HepG2 (cell line): Measurements from ENCODE around the gene EPDR1. TPM values are rescaled to one million over a fixed set of nuclear protein-coding genes. Genes with fewer than 3 reads are reported as not detected.

Source experiments
- GATAD1 ChIP-seq: IDR thresholded peaks from 2 replicates; pipeline ENCODE4 v1.6.1; 2016; ENCODE audit warnings: missing genetic modification reagents, missing compliant biosample characterization
- KDM5B ChIP-seq: sonication (generic); formaldehyde crosslinking; IDR thresholded peaks from 2 replicates; pipeline ENCODE4 v1.4.0; 2020; ENCODE audit warnings: missing genetic modification reagents, mild to moderate bottlenecking, borderline replicate concordance
- MAF1 ChIP-seq: sonication (generic); formaldehyde crosslinking; IDR thresholded peaks from 2 replicates; pipeline ENCODE4 v1.5.0; 2020; ENCODE audit warnings: missing genetic modification reagents, borderline replicate concordance
- NFIC ChIP-seq: IDR thresholded peaks from 2 replicates; pipeline ENCODE4 v1.6.1; 2012; ENCODE audit warnings: mild to moderate bottlenecking, low read length, inconsistent platforms
- RFXAP ChIP-seq: sonication (generic); formaldehyde crosslinking; IDR thresholded peaks from 2 replicates; pipeline ENCODE4 v1.4.0; 2020; ENCODE audit warnings: missing genetic modification reagents, borderline replicate concordance
- RXRB ChIP-seq: IDR thresholded peaks from 2 replicates; pipeline ENCODE4 v1.6.1; 2016; ENCODE audit warnings: borderline replicate concordance, missing genetic modification reagents, missing compliant biosample characterization
- SAP130 ChIP-seq: IDR thresholded peaks from 2 replicates; pipeline ENCODE4 v1.6.1; 2016; ENCODE audit warnings: low read depth
- STAT5B ChIP-seq: sonication (generic); formaldehyde crosslinking; IDR thresholded peaks from 2 replicates; pipeline ENCODE4 v1.4.0; 2020; ENCODE audit warnings: missing genetic modification reagents
- TOPORS ChIP-seq: sonication (generic); formaldehyde crosslinking; IDR thresholded peaks from 2 replicates; pipeline ENCODE4 v1.8.0; 2023; ENCODE audit warnings: mild to moderate bottlenecking, missing genetic modification reagents
- ZBTB20 ChIP-seq: sonication (generic); formaldehyde crosslinking; IDR thresholded peaks from 2 replicates; pipeline ENCODE4 v1.8.1; 2023; ENCODE audit warnings: missing genetic modification reagents, low read depth, mild to moderate bottlenecking, borderline replicate concordance
- ZBTB38 ChIP-seq: sonication (generic); formaldehyde crosslinking; IDR thresholded peaks from 2 replicates; pipeline ENCODE4 v1.5.1; 2020; ENCODE audit warnings: mild to moderate bottlenecking, missing genetic modification reagents
- ZNF431 ChIP-seq: sonication (generic); formaldehyde crosslinking; IDR thresholded peaks from 2 replicates; pipeline ENCODE4 v1.9.0; 2022; ENCODE audit warnings: missing genetic modification reagents, low read depth, mild to moderate bottlenecking, borderline replicate concordance
- ZNF432 ChIP-seq: sonication (generic); formaldehyde crosslinking; IDR thresholded peaks from 2 replicates; pipeline ENCODE4 v1.5.0; 2020; ENCODE audit warnings: missing genetic modification reagents, mild to moderate bottlenecking, borderline replicate concordance
- ZNF44 ChIP-seq: sonication (generic); formaldehyde crosslinking; IDR thresholded peaks from 2 replicates; pipeline ENCODE4 v1.5.1; 2020; ENCODE audit warnings: mild to moderate bottlenecking, missing genetic modification reagents
- ZNF781 ChIP-seq: sonication (generic); formaldehyde crosslinking; IDR thresholded peaks from 2 replicates; pipeline ENCODE4 v1.5.1; 2020; ENCODE audit warnings: borderline replicate concordance, mild to moderate bottlenecking, missing genetic modification reagents; ENCODE audit errors: not compliant biosample characterization
- ZSCAN22 ChIP-seq: sonication (generic); formaldehyde crosslinking; IDR thresholded peaks from 2 replicates; pipeline ENCODE4 v1.4.0; 2020; ENCODE audit warnings: mild to moderate bottlenecking, missing genetic modification reagents
- ZSCAN30 ChIP-seq: sonication (generic); formaldehyde crosslinking; IDR thresholded peaks from 2 replicates; pipeline ENCODE4 v1.5.0; 2020; ENCODE audit warnings: mild to moderate bottlenecking, missing genetic modification reagents
- polyA plus RNA-seq, 8 experiments: library from polyadenylated mRNA; depleted of rRNA in 3 of 8; stranded (reverse) in 7 of 8; unstranded in 1 of 8; fragments of >200 nt; fragmentation: Illumina TruSeq in 4 of 8; extraction: Trizol in 4 of 8; gene quantifications; 2 replicates each; pipeline versions ENCODE4 v1.2.1 to v1.2.3, GENCODE V29; 2011 to 2016; ENCODE audit warnings: low read depth in 4 of 8, missing spikeins in 1 of 8, mixed read lengths in 1 of 8; ENCODE audit not compliant: insufficient read depth in 1 of 8
- total RNA-seq, 5 experiments: library from RNA; depleted of rRNA; stranded (reverse); fragments of >200 nt; fragmentation: Illumina TruSeq; extraction: Trizol; gene quantifications; 2 replicates each; pipeline ENCODE4 v1.2.3, GENCODE V29; 2016; ENCODE audit warnings: low read depth in 1 of 5
- TF ChIP-seq, protein P1 (sequence below): sonication (generic); formaldehyde crosslinking; IDR thresholded peaks from 2 replicates; pipeline ENCODE4 v1.4.0; 2020; ENCODE audit warnings: missing genetic modification reagents, borderline replicate concordance
- TF ChIP-seq, protein P2 (sequence below): conservative IDR thresholded peaks from 2 replicates; pipeline ENCODE4 v1.6.1; 2018; ENCODE audit warnings: missing genetic modification reagents
- TF ChIP-seq, protein P3 (sequence below): sonication (generic); formaldehyde crosslinking; IDR thresholded peaks from 2 replicates; pipeline ENCODE4 v1.5.1; 2020; ENCODE audit warnings: missing genetic modification reagents, mild to moderate bottlenecking, borderline replicate concordance
- TF ChIP-seq, protein P4 (sequence below): IDR thresholded peaks from 2 replicates; pipeline ENCODE4 v1.6.1; 2016; ENCODE audit warnings: low read depth, borderline replicate concordance

EPDR1 gene
- total and polyA plus RNA-seq, 2 of the 13 experiments (the other 11 are each of a cell fraction or from before 2014, with no cell fraction given) = 38.3 to 50.2 TPM

DNA sequence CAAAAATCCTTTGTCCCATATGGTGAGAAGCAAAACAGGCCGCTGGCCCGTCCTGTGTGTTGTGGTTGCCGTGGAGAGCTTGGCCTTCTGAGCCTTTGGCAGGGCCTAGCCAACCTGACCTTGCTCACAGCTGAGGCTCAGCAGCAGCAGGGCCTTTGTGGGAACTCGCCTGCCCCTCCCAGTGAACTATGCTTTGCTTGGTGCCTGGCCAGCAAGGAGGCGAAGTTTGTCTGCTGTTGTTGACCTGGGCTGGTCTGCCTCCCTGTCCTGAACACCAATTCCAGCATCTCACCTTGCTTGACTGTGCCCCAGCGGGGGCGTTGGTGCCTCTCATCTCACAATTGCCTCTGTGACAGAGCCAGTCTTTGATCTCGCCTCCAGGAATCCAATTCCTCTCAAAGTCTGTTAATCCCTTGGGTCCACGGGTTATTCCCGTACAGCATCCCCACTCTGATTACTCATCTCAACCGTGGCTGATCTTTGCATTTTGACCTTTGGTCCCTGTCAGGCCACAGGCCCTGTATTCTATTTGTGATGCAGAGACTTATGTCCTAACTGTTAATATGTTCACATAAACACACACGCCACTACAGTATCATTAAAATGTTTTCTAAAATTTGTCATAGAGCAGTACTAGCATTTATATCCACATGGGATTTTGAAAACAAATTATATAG, 22.6 kb downstream of the EPDR1 start (continued):
- TF ChIP-seq ZSCAN22 = 0 out of 2 replicates have a peak, but pooled peaks have one; percentile 31
- TF ChIP-seq STAT5B (CRISPR knock-in tag) = no peak
- TF ChIP-seq ZBTB20 = peak; percentile 78
- peak; percentile 88; the same call in 1 of the 2 replicates for TF ChIP-seq ZNF44 (CRISPR knock-in tag)
- peak; percentile 84; the same call in 1 of the 2 replicates for TF ChIP-seq KDM5B (CRISPR knock-in tag)
- TF ChIP-seq, protein P1, sequence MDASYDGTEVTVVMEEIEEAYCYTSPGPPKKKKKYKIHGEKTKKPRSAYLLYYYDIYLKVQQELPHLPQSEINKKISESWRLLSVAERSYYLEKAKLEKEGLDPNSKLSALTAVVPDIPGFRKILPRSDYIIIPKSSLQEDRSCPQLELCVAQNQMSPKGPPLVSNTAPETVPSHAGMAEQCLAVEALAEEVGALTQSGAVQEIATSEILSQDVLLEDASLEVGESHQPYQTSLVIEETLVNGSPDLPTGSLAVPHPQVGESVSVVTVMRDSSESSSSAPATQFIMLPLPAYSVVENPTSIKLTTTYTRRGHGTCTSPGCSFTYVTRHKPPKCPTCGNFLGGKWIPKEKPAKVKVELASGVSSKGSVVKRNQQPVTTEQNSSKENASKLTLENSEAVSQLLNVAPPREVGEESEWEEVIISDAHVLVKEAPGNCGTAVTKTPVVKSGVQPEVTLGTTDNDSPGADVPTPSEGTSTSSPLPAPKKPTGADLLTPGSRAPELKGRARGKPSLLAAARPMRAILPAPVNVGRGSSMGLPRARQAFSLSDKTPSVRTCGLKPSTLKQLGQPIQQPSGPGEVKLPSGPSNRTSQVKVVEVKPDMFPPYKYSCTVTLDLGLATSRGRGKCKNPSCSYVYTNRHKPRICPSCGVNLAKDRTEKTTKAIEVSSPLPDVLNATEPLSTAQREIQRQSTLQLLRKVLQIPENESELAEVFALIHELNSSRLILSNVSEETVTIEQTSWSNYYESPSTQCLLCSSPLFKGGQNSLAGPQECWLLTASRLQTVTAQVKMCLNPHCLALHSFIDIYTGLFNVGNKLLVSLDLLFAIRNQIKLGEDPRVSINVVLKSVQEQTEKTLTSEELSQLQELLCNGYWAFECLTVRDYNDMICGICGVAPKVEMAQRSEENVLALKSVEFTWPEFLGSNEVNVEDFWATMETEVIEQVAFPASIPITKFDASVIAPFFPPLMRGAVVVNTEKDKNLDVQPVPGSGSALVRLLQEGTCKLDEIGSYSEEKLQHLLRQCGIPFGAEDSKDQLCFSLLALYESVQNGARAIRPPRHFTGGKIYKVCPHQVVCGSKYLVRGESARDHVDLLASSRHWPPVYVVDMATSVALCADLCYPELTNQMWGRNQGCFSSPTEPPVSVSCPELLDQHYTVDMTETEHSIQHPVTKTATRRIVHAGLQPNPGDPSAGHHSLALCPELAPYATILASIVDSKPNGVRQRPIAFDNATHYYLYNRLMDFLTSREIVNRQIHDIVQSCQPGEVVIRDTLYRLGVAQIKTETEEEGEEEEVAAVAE (CRISPR knock-in tag) = peak; percentile 80
- TF ChIP-seq SAP130 (CRISPR knock-in tag) = peak; percentile 92
- no peak for TF ChIP-seq ZNF432 (CRISPR knock-in tag)
- peak; percentile 98 for TF ChIP-seq RXRB
- TF ChIP-seq, protein P2, sequence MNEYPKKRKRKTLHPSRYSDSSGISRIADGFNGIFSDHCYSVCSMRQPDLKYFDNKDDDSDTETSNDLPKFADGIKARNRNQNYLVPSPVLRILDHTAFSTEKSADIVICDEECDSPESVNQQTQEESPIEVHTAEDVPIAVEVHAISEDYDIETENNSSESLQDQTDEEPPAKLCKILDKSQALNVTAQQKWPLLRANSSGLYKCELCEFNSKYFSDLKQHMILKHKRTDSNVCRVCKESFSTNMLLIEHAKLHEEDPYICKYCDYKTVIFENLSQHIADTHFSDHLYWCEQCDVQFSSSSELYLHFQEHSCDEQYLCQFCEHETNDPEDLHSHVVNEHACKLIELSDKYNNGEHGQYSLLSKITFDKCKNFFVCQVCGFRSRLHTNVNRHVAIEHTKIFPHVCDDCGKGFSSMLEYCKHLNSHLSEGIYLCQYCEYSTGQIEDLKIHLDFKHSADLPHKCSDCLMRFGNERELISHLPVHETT (CRISPR knock-in tag) = peak; percentile 41; the same call in 1 of the 2 replicates
- no peak for TF ChIP-seq ZSCAN30 (CRISPR knock-in tag)
- TF ChIP-seq MAF1 (CRISPR knock-in tag) = 0 out of 2 replicates have a peak, but pooled peaks have one; percentile 43
- no peak for TF ChIP-seq TOPORS (CRISPR knock-in tag)
- peak; percentile 73; the same call in 1 of the 2 replicates for TF ChIP-seq GATAD1 (CRISPR knock-in tag)
- TF ChIP-seq, protein P3, sequence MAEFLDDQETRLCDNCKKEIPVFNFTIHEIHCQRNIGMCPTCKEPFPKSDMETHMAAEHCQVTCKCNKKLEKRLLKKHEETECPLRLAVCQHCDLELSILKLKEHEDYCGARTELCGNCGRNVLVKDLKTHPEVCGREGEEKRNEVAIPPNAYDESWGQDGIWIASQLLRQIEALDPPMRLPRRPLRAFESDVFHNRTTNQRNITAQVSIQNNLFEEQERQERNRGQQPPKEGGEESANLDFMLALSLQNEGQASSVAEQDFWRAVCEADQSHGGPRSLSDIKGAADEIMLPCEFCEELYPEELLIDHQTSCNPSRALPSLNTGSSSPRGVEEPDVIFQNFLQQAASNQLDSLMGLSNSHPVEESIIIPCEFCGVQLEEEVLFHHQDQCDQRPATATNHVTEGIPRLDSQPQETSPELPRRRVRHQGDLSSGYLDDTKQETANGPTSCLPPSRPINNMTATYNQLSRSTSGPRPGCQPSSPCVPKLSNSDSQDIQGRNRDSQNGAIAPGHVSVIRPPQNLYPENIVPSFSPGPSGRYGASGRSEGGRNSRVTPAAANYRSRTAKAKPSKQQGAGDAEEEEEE (CRISPR knock-in tag) = no peak
- peak; percentile 86; the same call in 1 of the 2 replicates for TF ChIP-seq ZBTB38 (CRISPR knock-in tag)
- peak; percentile 95 for TF ChIP-seq NFIC
- TF ChIP-seq RFXAP = peak; percentile 88; the same call in 1 of the 2 replicates
- peak; percentile 82 for TF ChIP-seq ZNF781 (CRISPR knock-in tag)
- TF ChIP-seq ZNF431 (CRISPR knock-in tag) = peak; percentile 98
- TF ChIP-seq, protein P4, sequence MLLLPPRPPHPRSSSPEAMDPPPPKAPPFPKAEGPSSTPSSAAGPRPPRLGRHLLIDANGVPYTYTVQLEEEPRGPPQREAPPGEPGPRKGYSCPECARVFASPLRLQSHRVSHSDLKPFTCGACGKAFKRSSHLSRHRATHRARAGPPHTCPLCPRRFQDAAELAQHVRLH (CRISPR knock-in tag) = peak; percentile 96; the same call in 1 of the 2 replicates
